GM21619 (cell line): ENCODE results near the gene SRGAP3.

ENCODE experiments used
- ATAC-seq: cut with Tn5 transposase; IDR thresholded peaks from one replicate; pipeline ENCODE4 v1.9.1; 2021; ENCODE audit not compliant: unreplicated experiment

SRGAP3 gene

DNA sequence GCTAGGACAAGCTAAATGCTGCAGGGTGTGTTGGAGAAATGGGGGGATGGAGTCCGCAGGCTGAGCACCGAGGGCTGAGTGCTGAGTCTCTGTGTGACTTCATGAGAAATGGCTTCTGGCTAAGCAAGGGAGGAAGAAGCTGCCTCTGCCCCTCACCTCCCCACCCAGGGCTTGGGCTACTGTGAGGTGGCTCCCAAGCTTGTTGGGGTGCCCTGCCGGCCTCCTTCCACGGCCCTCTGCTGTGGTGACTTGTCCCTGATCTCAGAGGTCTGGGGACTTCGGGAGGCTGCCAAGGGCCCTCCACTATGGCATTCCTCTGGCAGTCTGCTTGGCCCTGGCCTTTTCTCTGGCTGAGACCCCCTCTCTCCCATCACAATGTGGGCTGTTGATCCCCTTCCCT lies 256.1 kb downstream of the SRGAP3 start:
- no peak for ATAC-seq

DNA sequence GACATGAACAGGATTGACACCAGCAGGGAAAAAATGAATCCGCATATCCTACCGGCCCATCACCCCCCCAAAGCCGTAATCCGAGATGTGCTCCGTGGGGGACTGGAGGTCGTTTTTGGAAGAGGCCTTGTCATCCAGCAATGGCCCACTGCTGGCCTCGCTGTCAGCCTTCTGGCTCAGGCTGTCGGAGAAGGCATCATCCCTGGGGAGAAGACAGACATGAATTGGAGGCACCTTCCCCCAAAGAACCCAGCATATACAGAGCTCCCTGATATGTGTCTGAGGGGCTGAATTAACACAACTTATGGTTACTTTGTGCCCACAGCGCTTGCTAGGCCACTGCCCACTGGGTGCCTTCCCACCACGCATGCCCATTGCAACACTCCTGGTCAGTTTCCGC lies 256.6 kb downstream of the SRGAP3 start:
- ATAC-seq: no peak

DNA sequence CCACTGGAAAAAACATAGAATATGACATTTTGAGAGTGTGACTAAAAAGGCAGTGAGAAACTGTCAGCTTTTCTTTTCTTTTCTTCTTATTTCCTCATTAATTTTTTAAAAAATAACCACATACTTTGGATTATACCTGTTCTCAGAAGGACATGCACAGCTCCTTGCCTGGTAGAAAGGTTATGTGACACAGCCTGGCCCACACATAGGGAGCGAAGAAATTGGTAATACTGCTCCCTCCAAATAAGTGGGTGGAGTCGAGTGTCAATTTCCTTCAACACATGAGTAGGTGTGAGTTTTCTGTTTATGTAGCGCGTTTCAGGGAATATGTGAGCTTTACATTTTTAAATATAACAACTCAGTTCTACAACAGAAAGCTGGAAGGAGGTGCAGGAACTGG lies 257.2 kb downstream of the SRGAP3 start:
- ATAC-seq: no peak

DNA sequence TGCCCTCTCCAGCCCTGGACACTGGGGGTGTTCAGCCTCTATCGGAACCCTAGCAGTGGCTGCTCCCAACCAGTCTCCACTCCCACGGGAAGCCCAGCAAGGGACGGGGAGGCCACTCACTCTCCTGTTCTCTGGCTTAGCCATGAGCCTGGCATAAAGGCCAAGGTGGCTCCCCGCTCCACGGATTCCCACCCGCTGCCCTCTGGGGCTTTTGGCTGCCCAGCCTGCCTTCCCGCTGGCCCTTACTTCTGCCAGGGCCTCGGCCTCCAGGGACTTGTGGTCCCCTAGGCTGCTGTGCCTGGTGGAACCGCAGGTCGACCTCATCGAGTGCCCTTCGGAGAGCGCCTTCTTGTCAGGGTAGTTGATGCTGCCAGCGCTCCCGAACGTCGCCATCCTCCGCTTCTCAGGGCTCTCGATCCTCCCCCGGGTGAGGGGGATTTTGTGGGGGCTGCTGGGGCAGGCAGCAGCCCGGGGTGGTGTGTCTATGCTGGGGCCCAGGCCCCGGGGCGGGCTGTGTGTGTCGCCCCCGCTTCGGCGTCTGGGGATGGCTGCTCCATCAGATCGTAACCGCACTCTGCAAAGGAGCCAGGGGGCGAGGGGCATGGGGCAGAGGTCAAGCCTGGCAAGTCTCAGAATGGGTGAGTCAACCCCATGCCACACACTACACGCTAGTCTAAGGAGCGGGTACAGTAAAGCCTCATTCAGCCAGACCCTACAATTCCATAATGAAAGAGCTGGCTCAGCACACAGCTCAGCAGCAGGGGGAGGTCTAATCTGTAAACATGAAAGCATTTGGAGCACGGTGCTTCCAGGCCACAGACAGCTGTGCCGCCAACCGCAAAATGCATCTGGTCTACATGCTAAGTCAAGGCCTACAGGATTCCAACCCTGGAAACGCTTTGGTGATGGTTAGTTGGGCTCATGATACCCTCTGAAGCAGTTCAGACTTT lies 258.9 kb downstream of the SRGAP3 start:
- no peak for ATAC-seq

DNA sequence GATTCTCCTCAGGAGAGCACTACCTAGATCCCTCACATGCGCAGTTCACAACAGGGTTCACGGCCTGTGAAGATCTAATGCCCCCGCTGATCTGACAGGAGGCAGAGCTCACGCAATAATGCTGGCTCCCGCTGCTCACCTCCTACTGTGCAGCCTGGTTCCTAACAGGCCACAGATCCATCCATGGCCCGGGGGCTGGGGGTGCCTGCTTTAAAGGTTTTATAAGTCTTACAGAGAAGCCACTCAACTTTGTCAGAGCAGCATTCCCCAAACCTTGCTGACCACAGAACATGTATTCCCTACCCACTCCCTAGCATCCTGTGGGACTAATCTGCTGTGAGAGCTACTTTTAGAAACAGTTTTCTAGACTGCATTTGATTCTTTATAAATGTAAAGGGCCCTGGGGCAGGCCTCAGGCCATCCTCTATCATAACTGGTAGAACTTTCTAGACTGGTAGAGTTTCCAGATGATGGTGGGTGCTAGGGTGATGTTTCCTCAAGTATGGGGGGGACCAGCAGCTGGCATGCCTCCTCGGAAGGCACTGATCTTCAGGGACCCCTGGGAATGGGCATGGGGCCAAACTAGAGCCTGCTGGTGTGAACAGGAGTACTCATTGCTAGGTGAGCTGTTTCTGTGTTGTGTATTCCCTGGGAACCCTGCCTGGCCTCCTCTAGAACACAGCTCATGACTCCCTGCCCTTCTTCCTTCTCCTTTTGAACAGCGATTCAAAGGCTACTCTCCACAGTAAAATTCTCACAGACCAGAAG lies 260.5 kb downstream of the SRGAP3 start:
- ATAC-seq: no peak

DNA sequence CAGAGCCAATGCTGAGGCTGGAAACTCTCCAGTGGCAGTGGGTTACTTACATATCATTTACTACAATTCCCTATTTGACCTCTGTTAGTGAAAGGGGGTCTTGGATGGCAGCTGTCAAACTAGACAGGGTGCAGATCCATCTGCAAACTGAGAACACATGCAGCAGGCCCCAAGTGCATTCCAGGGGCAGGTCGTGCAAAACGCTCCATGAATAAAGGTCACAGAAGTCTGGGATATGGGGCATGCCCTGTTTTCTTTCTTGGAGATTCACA lies 261.1 kb downstream of the SRGAP3 start:
- no peak for ATAC-seq

DNA sequence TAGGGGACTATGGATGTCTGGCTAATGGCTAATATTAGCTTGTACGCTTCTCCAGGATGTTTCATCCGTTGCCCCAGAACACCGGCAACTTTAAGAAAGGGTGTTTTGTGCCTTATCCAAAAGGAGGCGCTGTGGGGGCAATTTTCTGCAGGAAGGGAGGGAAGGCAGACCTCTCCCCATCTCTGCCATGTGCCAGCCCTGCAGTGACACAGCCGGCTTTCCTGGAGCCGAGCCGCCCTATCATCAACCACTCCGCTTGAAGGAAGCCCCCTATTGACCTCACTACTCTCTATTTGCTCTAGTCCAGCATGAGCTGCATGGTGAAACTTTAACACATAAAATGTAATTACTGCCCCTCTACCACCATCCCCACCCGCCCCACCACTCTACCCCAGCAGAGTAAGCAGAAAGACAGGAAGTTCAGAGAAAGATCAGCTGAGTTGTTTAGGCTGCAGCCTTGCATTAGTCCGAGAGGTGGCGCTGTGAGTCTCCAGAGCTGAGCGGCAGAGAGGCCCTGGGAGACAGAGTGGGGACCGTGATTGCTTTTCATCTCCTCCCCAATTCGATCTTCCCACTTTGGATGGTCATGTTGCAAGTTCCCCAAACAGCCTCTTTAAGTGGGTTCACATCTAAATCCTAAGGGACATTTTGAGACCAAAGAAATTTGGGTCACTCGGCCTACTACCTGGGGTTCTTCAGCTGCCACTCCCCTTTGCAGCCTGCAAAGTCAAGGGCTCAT lies 261.6 kb downstream of the SRGAP3 start:
- peak; percentile 95 for ATAC-seq

DNA sequence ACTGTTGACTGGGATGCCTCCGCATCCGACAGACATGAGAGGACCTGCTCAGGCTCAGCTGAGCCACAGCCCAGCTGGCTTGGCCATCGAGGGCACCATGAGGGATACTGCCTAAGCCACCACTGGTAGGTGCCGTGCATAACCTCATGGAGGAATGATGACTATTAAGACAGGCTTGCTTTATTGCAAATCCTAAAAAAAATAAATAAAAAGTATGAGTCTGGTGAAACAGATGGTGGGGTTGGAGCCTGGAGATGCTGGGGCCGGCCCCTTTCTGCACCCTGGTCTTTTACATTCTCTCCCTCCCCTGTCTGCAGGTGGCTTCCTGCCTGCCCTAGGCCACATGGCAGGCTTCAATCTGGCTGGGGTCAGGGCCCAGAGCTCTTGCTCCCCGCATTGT lies 262.2 kb downstream of the SRGAP3 start:
- no peak for ATAC-seq

DNA sequence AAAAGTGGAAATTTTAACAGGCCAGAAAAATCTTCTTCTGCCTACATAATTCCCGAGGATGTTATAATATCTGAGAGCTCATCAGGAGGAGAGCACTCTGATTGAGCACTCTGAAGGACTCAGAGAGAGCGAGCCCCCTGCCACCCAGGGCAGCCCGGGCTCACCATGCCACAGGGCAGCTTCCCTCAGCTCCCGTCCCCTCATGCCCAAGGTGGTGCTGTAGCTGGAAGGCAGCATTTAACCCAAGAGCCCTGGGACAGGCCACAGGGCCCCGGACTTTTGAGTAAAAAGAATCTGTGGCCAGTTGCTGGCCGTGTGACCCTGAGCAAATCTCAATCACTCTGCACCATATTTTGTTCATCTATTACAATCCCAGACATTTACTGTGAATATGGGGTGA lies 262.7 kb downstream of the SRGAP3 start:
- no peak for ATAC-seq

DNA sequence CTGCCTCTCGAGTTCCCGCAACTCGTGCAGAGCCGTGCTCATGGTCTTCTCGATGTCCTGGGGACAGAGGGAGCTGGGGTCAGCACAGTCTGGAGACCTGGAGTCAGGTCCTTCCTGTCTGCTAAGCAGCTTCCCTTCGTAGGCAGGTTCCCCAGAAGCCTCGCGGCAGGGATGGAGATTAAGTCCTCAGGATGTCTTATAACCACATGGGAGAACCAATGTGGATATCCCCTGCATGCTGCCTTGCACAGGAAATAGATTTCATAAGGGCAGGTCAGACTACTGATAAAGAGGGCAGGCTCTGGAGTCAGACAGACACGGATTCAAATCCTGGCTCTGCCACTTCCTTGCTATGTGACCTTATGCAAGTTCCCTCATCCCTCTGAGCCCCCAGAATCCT lies 263.6 kb downstream of the SRGAP3 start:
- ATAC-seq: no peak

DNA sequence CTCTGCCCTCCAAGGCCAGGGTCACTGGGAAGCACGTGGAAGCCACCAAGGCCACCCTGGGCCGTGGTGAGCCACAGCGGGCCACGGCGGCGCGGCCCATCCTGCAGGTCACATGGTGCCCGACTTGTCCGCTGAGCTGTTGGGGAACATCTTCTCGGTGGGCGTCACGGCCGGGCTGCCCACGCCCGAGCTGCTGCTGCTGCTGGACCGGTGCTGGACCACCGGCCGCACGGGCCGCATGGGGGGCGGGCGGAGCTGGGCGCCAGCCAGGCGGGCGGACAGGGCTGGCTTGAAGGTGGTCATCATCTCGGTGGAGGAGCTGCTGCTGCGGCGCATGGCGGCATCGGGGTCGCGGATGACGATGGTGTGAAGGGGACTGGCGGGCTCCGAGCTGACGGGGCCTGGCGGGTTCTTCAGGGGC lies 264.0 kb downstream of the SRGAP3 start:
- ATAC-seq: no peak

DNA sequence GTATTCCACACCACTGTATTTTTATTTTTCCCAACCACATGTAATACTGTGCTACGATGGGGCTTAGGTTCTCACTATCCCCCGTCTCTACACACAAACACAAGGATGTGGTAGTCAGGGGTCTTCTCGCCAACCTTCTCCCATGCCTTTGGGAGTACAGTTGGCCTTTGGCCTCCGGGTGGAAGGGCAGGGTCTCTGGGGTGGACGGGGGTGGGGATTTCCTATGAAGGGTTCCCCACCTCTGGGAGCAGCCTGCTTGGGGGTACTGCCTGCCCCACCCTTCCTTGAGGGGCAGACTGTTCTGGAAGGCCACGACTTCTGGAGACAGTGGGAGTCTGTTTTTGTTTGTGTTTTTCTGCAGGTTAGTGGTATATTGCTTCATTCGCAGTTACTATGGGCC lies 264.9 kb downstream of the SRGAP3 start:
- ATAC-seq: no peak

DNA sequence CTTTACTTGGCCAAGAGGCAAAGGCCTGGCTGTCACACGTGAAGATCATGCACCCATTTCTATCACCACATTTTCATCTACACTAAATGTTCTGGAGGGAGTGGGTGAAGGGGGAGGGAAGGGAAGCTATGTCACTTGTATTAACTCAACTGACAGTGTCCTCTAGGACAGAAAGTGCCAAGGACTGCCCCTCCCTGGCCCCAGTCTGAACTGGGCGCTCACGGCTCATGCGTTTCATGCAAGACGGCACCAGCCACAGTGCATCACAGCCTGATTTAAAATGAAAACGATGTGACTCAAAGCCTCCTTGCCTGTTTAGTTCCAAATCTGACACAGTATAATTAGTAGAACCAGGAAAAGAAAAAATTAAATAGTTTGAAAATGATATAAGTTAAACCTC lies 265.4 kb downstream of the SRGAP3 start:
- no peak for ATAC-seq

DNA sequence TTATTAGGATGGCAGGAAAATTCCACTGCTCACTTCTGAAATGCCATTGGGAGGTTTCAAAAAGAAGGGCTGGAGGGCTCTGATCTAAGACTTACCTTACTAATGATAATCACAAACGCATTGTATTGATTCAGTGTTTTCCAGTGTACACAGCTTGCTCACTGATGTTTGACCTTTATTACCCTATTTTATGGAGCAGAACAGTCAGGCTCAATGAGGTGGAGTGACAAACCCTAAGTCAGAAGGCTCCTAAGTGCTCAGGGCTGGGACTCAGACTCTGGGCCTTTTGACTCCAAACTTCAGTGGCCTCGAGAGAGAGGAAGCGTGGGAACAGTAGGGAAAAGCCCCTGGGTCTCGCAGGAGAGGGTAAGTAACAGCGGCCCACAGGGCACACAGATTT lies 265.9 kb downstream of the SRGAP3 start:
- no peak for ATAC-seq

DNA sequence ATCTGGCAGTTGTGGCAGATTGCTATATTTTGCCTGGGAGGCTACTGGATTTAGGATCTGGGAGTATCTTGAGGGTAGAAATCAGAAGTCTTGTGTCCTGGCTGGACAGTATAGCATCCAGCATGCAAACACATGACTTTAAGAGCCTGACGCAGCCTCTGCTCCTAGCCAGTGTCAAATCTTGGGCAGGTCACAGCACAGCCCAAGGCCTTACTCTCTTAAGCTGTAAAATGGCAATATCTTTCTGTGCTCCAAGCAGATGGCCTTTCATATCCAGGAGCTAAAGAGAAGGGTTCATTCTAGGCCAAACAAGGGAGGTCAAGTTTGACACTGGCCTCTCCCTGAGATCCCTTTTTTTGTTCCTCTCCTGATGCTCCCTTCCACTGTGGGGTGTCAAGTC lies 266.4 kb downstream of the SRGAP3 start:
- ATAC-seq: no peak

DNA sequence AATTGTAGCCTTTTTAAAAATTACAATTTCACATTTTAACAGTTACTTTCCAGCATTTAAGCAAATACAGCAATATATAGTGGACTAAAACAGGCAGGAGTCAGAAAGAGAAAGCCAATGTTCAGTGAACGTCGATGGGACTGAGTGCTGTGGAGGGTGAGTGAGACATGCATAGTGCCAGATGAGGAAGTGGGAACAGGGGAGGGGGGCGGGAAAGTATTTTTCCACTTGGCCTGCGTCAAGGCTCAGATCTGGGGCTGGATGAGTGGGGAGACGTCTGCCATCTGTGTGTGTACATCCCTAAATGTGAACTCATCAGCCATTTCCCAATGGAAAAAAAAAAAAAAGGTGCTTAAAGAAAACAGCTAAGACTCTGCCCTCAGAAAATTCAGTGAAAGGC lies 266.9 kb downstream of the SRGAP3 start:
- no peak for ATAC-seq

DNA sequence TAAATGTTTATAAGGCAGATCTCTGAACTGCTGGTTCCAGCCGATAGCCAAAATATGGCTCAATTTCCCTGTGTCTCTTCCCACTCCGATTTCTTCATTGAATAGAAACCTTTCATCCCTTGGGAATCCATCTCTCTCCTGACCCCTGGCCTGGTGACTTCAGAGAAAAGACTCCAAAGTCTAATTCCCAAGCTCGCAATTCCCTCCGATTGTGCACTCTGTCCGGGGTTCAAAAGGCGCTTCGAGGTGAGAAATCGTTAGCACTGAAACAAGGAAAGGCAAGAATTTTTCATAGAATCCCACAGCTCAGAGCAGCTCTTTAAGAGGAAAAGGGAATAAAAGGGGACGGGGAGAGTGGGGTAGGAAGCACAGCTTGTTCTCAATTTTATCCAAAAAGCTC lies 267.7 kb downstream of the SRGAP3 start:
- no peak for ATAC-seq

DNA sequence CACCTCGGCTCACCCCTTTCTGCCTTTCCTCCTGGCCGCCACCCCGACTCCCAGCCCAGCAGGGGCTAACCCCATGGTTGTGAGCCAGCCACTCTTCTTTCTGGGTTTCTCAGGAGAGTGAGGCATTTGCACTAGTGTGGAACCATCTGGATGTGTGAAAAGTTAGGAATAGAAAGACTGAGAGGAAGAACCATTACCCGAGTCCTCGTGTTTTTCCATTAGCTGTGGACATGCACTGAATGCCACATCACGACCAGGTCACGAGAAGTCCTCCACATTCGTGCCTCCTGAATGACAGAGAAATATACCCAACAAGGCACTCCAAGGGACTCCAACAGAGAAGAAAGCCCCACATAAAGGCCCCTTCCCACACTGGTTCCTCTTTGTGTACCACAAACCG lies 268.1 kb downstream of the SRGAP3 start:
- no peak for ATAC-seq

DNA sequence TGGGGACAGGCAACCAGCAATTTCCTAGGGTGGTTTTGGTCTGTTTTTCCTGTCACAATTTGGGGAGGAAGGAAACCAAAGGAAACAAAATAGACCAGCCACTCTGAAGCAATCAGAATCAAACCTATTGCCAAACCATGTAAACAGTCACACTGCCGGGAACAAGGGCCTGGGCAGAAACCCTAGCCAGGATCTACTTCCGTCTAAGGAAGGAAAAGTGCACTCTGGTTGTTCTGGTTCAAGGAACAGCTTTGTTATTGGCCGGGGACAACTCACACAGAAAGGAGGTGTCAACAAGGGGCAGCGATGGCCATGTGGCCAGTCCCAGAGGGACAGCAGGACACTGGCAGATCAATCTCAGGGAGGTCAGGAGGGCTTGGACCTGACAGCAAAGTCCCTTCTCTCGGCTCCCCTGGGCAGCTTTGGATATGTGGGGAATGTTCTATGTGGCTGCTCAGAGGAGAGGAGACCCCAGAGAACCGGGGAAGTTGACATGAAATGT lies 268.6 kb downstream of the SRGAP3 start:
- no peak for ATAC-seq

DNA sequence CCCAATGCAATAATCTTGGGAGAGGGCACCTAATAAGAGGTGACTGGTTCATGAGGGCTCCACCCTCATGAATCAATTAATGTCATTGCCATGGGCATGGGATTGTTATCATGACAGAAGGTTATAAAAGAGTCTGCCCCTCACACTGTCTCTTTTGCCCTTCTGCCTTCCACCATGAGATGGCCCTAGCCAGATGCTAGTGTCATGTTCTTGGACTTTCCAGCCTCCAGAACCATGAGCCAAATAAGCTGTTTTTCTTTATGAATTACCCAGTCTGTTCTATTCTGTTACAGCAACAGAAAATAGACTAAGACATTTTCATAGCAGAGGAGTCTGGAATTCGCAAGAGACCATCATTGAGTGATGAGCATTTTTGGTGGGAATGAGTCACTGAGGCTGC lies 270.2 kb downstream of the SRGAP3 start:
- ATAC-seq: no peak

DNA sequence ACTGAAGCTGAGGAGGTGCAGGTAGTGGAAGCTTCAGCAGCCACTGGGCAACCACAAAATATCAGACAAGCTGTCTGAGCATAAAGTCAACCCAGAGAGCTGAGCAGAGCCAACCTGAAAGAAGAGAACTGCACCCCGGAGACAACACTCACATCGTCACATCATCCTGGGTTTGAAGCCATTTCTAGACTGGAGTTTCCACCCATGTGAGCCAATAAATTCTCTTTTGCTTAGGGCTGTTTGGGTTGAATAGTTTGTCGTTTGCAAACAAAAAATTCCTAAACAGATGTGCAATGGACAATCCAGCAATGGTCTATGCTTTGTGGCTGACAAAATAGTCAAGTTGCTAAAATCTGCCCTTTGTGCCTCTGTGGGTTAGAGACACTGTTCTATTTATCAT lies 270.9 kb downstream of the SRGAP3 start:
- no peak for ATAC-seq
